GM23338 (cell line): ENCODE data around the gene OXNAD1.

Experiments
- CREB1 ChIP-seq: fragments of 250-450 bp; sonication (Bioruptor Pico); IDR thresholded peaks from 2 replicates; pipeline ENCODE4 v1.5.0; 2020; ENCODE audit warnings: low read depth, mild to moderate bottlenecking, moderate library complexity
- ETS1 ChIP-seq: IDR thresholded peaks from 2 replicates; pipeline ENCODE4 v1.6.1; 2016; ENCODE audit warnings: antibody characterized with exemption
- EZH2 ChIP-seq: fragments of 200-600 bp; sonication (generic); IDR thresholded peaks from one replicate; pipeline ENCODE4 v1.8.0; 2017; ENCODE audit warnings: antibody characterized with exemption, mild to moderate bottlenecking, low read depth; ENCODE audit not compliant: unreplicated experiment
- EZH2phosphoT487 ChIP-seq: fragments of 200-600 bp; sonication (generic); IDR thresholded peaks from one replicate; pipeline ENCODE4 v1.8.1; 2018; ENCODE audit warnings: antibody characterized with exemption; ENCODE audit not compliant: unreplicated experiment
- POLR2AphosphoS5 ChIP-seq: IDR thresholded peaks from 2 replicates; pipeline ENCODE4 v1.6.1; 2016; ENCODE audit warnings: antibody characterized with exemption, low read depth
- ZNF114 ChIP-seq: fragments of 250-450 bp; sonication (Bioruptor Pico); IDR thresholded peaks from 2 replicates; pipeline ENCODE4 v1.5.0; 2020; ENCODE audit warnings: mild to moderate bottlenecking, moderate library complexity
- TF ChIP-seq, protein P1 (sequence below), 2 experiments: fragments of 200-600 bp in 1 of 2; sonication (generic) in 1 of 2; conservative IDR thresholded peaks; 2 replicates each; pipeline versions ENCODE4 v1.5.1 to v1.6.1; 2016 to 2017; ENCODE audit warnings: antibody characterized with exemption in 2 of 2, low read depth in 2 of 2, mild to moderate bottlenecking in 2 of 2, moderate library complexity in 1 of 2
- TF ChIP-seq, protein P2 (sequence below): IDR thresholded peaks from one replicate; pipeline ENCODE4 v1.6.1; 2018; ENCODE audit warnings: antibody characterized with exemption; ENCODE audit not compliant: unreplicated experiment

DNA sequence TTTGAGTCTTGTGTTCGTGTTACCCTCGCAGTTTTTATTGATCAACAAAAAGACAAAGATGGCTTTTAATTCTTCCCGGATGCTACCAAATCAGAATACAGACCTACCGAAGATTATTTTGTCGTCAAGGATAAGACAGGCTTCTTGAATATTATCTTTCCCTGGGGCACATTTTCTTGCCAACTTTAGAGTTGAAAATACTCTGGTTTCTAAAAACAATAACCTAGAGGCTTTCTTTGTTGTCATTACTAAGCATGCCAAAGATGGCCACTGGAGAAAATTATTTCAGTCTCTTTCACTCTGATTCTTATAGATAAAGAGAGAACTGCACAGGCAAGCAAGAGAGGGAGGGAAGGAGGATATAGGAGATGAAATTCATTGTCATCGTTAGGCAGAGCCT is 33.9 kb downstream of the OXNAD1 start:
- TF ChIP-seq POLR2AphosphoS5 (no peak), ETS1 (no peak), EZH2phosphoT487 (no peak), EZH2 (no peak), CREB1 (no peak), ZNF114 (CRISPR knock-in tag) (no peak)
- TF ChIP-seq, protein P1, sequence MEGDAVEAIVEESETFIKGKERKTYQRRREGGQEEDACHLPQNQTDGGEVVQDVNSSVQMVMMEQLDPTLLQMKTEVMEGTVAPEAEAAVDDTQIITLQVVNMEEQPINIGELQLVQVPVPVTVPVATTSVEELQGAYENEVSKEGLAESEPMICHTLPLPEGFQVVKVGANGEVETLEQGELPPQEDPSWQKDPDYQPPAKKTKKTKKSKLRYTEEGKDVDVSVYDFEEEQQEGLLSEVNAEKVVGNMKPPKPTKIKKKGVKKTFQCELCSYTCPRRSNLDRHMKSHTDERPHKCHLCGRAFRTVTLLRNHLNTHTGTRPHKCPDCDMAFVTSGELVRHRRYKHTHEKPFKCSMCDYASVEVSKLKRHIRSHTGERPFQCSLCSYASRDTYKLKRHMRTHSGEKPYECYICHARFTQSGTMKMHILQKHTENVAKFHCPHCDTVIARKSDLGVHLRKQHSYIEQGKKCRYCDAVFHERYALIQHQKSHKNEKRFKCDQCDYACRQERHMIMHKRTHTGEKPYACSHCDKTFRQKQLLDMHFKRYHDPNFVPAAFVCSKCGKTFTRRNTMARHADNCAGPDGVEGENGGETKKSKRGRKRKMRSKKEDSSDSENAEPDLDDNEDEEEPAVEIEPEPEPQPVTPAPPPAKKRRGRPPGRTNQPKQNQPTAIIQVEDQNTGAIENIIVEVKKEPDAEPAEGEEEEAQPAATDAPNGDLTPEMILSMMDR (conservative IDR thresholded peaks at IDR 0.05; ENCODE audit: low read depth in 2 of 2): no peak
- TF ChIP-seq, protein P2, sequence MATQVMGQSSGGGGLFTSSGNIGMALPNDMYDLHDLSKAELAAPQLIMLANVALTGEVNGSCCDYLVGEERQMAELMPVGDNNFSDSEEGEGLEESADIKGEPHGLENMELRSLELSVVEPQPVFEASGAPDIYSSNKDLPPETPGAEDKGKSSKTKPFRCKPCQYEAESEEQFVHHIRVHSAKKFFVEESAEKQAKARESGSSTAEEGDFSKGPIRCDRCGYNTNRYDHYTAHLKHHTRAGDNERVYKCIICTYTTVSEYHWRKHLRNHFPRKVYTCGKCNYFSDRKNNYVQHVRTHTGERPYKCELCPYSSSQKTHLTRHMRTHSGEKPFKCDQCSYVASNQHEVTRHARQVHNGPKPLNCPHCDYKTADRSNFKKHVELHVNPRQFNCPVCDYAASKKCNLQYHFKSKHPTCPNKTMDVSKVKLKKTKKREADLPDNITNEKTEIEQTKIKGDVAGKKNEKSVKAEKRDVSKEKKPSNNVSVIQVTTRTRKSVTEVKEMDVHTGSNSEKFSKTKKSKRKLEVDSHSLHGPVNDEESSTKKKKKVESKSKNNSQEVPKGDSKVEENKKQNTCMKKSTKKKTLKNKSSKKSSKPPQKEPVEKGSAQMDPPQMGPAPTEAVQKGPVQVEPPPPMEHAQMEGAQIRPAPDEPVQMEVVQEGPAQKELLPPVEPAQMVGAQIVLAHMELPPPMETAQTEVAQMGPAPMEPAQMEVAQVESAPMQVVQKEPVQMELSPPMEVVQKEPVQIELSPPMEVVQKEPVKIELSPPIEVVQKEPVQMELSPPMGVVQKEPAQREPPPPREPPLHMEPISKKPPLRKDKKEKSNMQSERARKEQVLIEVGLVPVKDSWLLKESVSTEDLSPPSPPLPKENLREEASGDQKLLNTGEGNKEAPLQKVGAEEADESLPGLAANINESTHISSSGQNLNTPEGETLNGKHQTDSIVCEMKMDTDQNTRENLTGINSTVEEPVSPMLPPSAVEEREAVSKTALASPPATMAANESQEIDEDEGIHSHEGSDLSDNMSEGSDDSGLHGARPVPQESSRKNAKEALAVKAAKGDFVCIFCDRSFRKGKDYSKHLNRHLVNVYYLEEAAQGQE: no peak
